ENCODE measurements around the gene NFKBIB.

DNA sequence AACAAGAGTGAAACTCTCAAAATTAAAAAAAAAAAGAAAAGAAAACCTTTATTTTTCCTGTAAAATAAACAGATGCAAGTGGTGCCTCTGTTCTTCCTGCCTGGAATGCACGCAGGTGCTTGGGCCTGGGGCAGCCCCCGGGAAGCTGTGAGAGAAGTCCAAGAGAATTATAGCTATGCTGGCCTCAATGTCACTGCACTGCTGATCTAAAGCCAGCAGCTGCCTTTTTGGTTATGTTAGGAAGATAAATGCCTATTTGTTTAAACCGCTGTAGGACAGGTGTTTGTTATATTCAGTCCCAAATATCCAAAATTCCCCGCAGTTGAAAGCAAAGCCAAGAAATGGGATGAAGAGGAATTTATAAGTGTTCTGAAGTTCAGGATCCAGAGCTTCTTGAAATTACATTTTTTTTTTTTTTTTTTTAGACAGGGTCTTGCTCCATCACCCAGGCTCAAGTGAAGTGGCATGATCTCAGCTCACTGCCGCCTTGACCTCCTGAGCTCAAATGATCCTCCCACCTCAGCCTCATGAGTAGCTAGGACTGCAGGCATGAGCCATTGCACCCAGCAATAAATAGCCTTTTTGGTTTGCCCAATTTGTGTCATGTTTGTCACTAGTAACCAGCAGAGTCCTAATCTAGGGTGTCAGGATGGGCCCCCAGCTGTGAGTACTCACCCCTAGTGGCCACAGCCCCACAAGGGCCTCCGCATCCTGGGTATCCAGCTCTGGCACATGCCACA lies 23.9 kb upstream of the NFKBIB start:
- TF ChIP-seq, protein P1, sequence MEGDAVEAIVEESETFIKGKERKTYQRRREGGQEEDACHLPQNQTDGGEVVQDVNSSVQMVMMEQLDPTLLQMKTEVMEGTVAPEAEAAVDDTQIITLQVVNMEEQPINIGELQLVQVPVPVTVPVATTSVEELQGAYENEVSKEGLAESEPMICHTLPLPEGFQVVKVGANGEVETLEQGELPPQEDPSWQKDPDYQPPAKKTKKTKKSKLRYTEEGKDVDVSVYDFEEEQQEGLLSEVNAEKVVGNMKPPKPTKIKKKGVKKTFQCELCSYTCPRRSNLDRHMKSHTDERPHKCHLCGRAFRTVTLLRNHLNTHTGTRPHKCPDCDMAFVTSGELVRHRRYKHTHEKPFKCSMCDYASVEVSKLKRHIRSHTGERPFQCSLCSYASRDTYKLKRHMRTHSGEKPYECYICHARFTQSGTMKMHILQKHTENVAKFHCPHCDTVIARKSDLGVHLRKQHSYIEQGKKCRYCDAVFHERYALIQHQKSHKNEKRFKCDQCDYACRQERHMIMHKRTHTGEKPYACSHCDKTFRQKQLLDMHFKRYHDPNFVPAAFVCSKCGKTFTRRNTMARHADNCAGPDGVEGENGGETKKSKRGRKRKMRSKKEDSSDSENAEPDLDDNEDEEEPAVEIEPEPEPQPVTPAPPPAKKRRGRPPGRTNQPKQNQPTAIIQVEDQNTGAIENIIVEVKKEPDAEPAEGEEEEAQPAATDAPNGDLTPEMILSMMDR (IDR thresholded peaks at IDR 0.05; ENCODE audit: insufficient read depth, low read depth, low read length), result no peak
- TF ChIP-seq EZH2 (IDR thresholded peaks at IDR 0.05; ENCODE audit: insufficient read depth, low read length), result no peak
